ENCODE data around the gene TEX29.

DNA sequence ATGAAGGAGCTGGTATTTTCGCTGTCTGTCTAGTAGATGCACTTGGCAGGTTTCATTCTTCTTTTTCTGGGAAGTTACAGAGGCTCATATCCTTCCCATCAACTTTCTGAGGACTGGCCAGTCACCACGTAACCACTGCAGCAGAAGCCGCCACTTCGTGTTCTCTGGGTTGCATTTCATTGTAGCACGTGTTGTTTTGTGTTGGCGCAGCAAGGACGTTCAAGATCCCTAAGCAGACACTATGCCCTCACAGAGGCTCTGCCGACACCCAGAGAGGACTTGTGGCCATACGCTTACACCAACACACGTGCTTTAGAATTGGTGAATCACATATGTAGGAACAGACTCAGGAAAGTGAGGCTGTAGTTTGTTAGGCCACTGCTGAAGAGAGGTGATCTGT lies 42.2 kb upstream of the TEX29 start:
- TF ChIP-seq, protein P1, sequence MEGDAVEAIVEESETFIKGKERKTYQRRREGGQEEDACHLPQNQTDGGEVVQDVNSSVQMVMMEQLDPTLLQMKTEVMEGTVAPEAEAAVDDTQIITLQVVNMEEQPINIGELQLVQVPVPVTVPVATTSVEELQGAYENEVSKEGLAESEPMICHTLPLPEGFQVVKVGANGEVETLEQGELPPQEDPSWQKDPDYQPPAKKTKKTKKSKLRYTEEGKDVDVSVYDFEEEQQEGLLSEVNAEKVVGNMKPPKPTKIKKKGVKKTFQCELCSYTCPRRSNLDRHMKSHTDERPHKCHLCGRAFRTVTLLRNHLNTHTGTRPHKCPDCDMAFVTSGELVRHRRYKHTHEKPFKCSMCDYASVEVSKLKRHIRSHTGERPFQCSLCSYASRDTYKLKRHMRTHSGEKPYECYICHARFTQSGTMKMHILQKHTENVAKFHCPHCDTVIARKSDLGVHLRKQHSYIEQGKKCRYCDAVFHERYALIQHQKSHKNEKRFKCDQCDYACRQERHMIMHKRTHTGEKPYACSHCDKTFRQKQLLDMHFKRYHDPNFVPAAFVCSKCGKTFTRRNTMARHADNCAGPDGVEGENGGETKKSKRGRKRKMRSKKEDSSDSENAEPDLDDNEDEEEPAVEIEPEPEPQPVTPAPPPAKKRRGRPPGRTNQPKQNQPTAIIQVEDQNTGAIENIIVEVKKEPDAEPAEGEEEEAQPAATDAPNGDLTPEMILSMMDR (IDR thresholded peaks at IDR 0.05), result no peak
- TF ChIP-seq EZH2phosphoT487 (IDR thresholded peaks at IDR 0.05), result no peak
